Measurements from ENCODE around the gene SPDYE2B.
"Not testable (repeated sequence)": the region's sequence is repeated elsewhere in the genome, so short reads cannot be mapped to it uniquely, and the experiment has no call there.

SPDYE2B gene

GRCh38 chr7:102649924-102650323 lies at the start of gene SPDYE2B:
SPDYE2B (plus strand) TSS chr7:102650319; CDS start chr7:102652349, 2,030 bp downstream.
- not testable (repeated sequence) for DNase-seq

- DNase-seq: not testable (repeated sequence)
Measured at GRCh38 chr7:102602317-102602716, 47.8 kb upstream of the SPDYE2B start.

- DNase-seq: not testable (repeated sequence)
Measured at GRCh38 chr7:102604431-102605145, 45.5 kb upstream of the SPDYE2B start.

GRCh38 chr7:102606848-102607247 lies 43.3 kb upstream of the SPDYE2B start:
- DNase-seq: not testable (repeated sequence)

- not testable (repeated sequence) for DNase-seq
Measured at GRCh38 chr7:102609734-102610133, 40.4 kb upstream of the SPDYE2B start.

GRCh38 chr7:102610441-102610840 lies 39.7 kb upstream of the SPDYE2B start:
- not testable (repeated sequence) for DNase-seq

- not testable (repeated sequence) for DNase-seq
Measured at GRCh38 chr7:102611013-102611674, 39.0 kb upstream of the SPDYE2B start.

GRCh38 chr7:102611675-102612325 lies 38.3 kb upstream of the SPDYE2B start:
- not testable (repeated sequence) for DNase-seq

- DNase-seq: not testable (repeated sequence)
Measured at GRCh38 chr7:102613575-102614345, 36.4 kb upstream of the SPDYE2B start.

- DNase-seq: not testable (repeated sequence)
Measured at GRCh38 chr7:102614346-102614697, 35.8 kb upstream of the SPDYE2B start.

- DNase-seq: not testable (repeated sequence)
Measured at GRCh38 chr7:102614873-102615272, 35.2 kb upstream of the SPDYE2B start.

GRCh38 chr7:102615930-102616329 lies 34.2 kb upstream of the SPDYE2B start:
- DNase-seq: not testable (repeated sequence)

- not testable (repeated sequence) for DNase-seq
Measured at GRCh38 chr7:102616507-102617125, 33.5 kb upstream of the SPDYE2B start, which contains the start of gene RASA4. RASA4 (minus strand) TSS chr7:102616756; CDS start chr7:102616689, 67 bp downstream.

GRCh38 chr7:102618122-102618521 lies 32.0 kb upstream of the SPDYE2B start:
- not testable (repeated sequence) for DNase-seq

- DNase-seq: not testable (repeated sequence)
Measured at GRCh38 chr7:102627271-102627904, 22.7 kb upstream of the SPDYE2B start.

- not testable (repeated sequence) for DNase-seq
Measured at GRCh38 chr7:102630622-102631021, 19.5 kb upstream of the SPDYE2B start.

GRCh38 chr7:102634299-102634698 lies 15.8 kb upstream of the SPDYE2B start:
- DNase-seq: not testable (repeated sequence)

- DNase-seq: not testable (repeated sequence)
Measured at GRCh38 chr7:102635354-102635753, 14.8 kb upstream of the SPDYE2B start.

- not testable (repeated sequence) for DNase-seq
Measured at GRCh38 chr7:102636956-102637355, 13.2 kb upstream of the SPDYE2B start.

GRCh38 chr7:102638848-102639247 lies 11.3 kb upstream of the SPDYE2B start:
- not testable (repeated sequence) for DNase-seq

- DNase-seq: not testable (repeated sequence)
Measured at GRCh38 chr7:102642691-102643090, 7.4 kb upstream of the SPDYE2B start, which contains the start of gene UPK3BL1. UPK3BL1 (minus strand) TSS chr7:102642791; CDS start chr7:102642741, 50 bp downstream.

Data from DMS153 (cell line).